ENCODE results near the gene TUBAL3. TPM values are rescaled to one million over a fixed set of nuclear protein-coding genes. Genes with fewer than 3 reads are reported as not detected.

Gene TUBAL3
- total RNA-seq, 1 donor from 2014 or later = not detected

DNA sequence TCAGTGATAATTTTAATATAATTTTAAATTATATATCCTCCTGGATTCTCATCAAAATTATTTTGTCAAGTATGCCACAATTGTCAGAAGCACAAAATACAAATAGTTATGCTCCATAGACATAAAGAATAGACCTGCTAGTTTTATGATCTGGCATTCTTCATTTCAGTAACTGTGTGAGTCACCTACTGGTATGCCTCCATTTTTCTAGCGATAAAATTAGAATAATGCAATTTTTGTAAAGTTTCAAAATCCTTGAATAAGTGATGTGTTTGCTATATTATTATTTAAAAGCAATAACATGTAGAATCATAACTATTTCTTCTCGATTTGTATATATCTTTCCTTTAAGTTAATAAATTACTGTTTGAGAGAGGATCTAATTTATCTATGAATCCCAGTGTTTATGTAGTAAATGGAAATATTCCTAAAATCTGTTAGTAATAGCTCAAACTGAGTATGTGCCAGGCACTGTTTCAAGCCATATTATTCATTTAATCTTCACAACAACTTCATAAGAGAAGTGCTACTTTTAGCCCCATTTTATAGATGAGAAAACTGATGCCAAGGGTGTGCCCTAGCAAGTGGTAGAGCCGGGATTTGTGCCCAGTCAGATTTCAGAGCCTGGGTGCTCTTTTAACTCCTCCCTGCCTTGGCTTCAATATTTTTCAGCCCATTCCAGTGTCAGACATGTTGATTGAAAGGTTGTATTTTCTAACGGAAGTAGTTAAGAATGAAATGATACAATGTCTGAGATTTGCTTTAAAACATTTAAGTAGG is 46.2 kb upstream of the TUBAL3 start:
- H3K4me3 ChIP-seq (ENCODE audit: insufficient read depth, low read depth, low read length) = no peak overlapping the region
- no peak for TF ChIP-seq EZH2 (IDR thresholded peaks at IDR 0.05; ENCODE audit: insufficient read depth, low read length)
- TF ChIP-seq, protein P1, sequence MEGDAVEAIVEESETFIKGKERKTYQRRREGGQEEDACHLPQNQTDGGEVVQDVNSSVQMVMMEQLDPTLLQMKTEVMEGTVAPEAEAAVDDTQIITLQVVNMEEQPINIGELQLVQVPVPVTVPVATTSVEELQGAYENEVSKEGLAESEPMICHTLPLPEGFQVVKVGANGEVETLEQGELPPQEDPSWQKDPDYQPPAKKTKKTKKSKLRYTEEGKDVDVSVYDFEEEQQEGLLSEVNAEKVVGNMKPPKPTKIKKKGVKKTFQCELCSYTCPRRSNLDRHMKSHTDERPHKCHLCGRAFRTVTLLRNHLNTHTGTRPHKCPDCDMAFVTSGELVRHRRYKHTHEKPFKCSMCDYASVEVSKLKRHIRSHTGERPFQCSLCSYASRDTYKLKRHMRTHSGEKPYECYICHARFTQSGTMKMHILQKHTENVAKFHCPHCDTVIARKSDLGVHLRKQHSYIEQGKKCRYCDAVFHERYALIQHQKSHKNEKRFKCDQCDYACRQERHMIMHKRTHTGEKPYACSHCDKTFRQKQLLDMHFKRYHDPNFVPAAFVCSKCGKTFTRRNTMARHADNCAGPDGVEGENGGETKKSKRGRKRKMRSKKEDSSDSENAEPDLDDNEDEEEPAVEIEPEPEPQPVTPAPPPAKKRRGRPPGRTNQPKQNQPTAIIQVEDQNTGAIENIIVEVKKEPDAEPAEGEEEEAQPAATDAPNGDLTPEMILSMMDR (IDR thresholded peaks at IDR 0.05; ENCODE audit: insufficient read depth, low read depth, low read length) = no peak
- H3K4me1 ChIP-seq (ENCODE audit: insufficient read depth, low read length) = peaks cover 11% of the 10 kb centered on the region
- Mint-ChIP-seq H3K27me3 (ENCODE audit: low read depth, unreplicated experiment) (no peaks in the 10 kb centered on the region), H3K4me1 (ENCODE audit: low read depth, unreplicated experiment) (peaks cover 8% of the 10 kb centered on the region), H3K9me3 (ENCODE audit: unreplicated experiment) (no peaks in the 10 kb centered on the region), H3K27ac (ENCODE audit: unreplicated experiment) (no peak overlapping the region), H3K4me3 (ENCODE audit: unreplicated experiment) (peak overlapping the region; percentile 50), H3K36me3 (ENCODE audit: low read depth, unreplicated experiment) (peaks cover 11% of the 10 kb centered on the region)
- H3K9ac ChIP-seq (ENCODE audit: low read length) = no peak overlapping the region
- no peak overlapping the region for H3K27ac ChIP-seq (ENCODE audit: low read depth, low read length)
- peaks cover 63% of the 10 kb centered on the region for H3K79me2 ChIP-seq (ENCODE audit: insufficient read depth, low read length)
- H2AFZ ChIP-seq (ENCODE audit: low read depth, low read length) = no peak overlapping the region
- no peak for FAIRE-seq
- H3K9me3 ChIP-seq (ENCODE audit: insufficient read depth, low read depth, low read length) = no peaks in the 10 kb centered on the region
- no peak for DNase-seq (ENCODE audit: low read depth)
- H3K4me2 ChIP-seq (ENCODE audit: low read length) = no peak overlapping the region
- no peaks in the 10 kb centered on the region for H3K27me3 ChIP-seq (ENCODE audit: insufficient read depth, low read length)
- H3K36me3 ChIP-seq (ENCODE audit: insufficient read depth, low read length) = peaks cover 36% of the 10 kb centered on the region
- peaks cover 7% of the 10 kb centered on the region for H4K20me1 ChIP-seq (ENCODE audit: insufficient read depth, low read length)

DNA sequence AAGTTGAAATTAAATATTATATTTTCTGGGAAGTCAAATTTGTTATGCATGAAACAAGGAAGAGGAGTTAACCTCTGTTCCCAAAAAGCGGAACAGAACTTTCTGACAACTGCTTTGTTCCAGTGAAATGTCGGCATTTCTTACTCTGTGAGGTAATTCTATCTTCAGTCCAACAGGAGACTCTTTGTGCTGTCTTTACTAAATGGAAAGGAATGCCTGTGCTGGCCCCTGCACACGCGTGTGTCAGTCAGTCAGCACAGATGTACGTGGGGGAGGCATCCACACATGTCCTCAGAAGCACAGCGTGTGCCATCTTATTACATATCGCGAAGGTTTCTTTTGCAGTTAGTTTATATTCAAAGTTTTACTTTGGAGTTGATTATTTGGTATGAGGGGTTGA is 45.2 kb upstream of the TUBAL3 start:
- DNase-seq (ENCODE audit: low read depth) = peak; percentile 83
- no peaks in the 10 kb centered on the region for H3K9me3 ChIP-seq (ENCODE audit: insufficient read depth, low read depth, low read length)
- Mint-ChIP-seq H3K27ac (ENCODE audit: unreplicated experiment) (peak overlapping the region; percentile 93), H3K4me1 (ENCODE audit: low read depth, unreplicated experiment) (peaks cover 8% of the 10 kb centered on the region), H3K4me3 (ENCODE audit: unreplicated experiment) (peak overlapping the region; percentile 79), H3K27me3 (ENCODE audit: low read depth, unreplicated experiment) (no peaks in the 10 kb centered on the region), H3K9me3 (ENCODE audit: unreplicated experiment) (no peaks in the 10 kb centered on the region), H3K36me3 (ENCODE audit: low read depth, unreplicated experiment) (peaks cover 11% of the 10 kb centered on the region)
- H3K9ac ChIP-seq (ENCODE audit: low read length) = peak overlapping the region; percentile 66
- peaks cover 7% of the 10 kb centered on the region for H4K20me1 ChIP-seq (ENCODE audit: insufficient read depth, low read length)
- peaks cover 11% of the 10 kb centered on the region for H3K4me1 ChIP-seq (ENCODE audit: insufficient read depth, low read length)
- peak overlapping the region; percentile 88 for H3K4me2 ChIP-seq (ENCODE audit: low read length)
- no peak overlapping the region for H2AFZ ChIP-seq (ENCODE audit: low read depth, low read length)
- no peak for FAIRE-seq
- H3K79me2 ChIP-seq (ENCODE audit: insufficient read depth, low read length) = peaks cover 63% of the 10 kb centered on the region
- H3K36me3 ChIP-seq (ENCODE audit: insufficient read depth, low read length) = peaks cover 27% of the 10 kb centered on the region
- no peak overlapping the region for H3K4me3 ChIP-seq (ENCODE audit: insufficient read depth, low read depth, low read length)
- no peaks in the 10 kb centered on the region for H3K27me3 ChIP-seq (ENCODE audit: insufficient read depth, low read length)
- TF ChIP-seq, protein P1 (IDR thresholded peaks at IDR 0.05; ENCODE audit: insufficient read depth, low read depth, low read length) = no peak
- TF ChIP-seq EZH2 (IDR thresholded peaks at IDR 0.05; ENCODE audit: insufficient read depth, low read length) = no peak
- peak overlapping the region; percentile 67 for H3K27ac ChIP-seq (ENCODE audit: low read depth, low read length)

DNA sequence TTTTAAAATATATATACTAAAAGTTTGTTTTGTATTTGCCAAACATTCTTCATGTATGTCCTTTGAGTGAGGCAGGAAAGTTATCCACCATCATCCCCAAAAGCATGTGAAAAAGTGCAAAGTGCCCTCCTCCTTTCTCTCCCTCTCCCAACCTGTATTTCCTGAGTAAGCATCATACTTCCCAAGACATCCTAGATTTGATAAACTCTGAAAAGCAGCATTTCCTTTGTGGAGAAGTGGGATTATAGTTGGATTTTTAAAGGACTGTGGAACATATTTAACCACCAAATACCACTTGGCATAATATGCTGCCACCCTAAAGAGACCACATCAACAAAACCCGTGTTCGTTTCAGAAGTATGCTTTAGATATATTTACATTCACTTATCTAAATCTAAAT is 44.6 kb upstream of the TUBAL3 start:
- FAIRE-seq = no peak
- Histone ChIP-seq H3K9ac (ENCODE audit: low read length) (peak overlapping the region; percentile 66), H3K27me3 (ENCODE audit: insufficient read depth, low read length) (no peaks in the 10 kb centered on the region), H3K4me1 (ENCODE audit: insufficient read depth, low read length) (peaks cover 11% of the 10 kb centered on the region), H3K4me2 (ENCODE audit: low read length) (peak overlapping the region; percentile 88), H3K27ac (ENCODE audit: low read depth, low read length) (peak overlapping the region; percentile 67), H4K20me1 (ENCODE audit: insufficient read depth, low read length) (peaks cover 7% of the 10 kb centered on the region), H3K9me3 (ENCODE audit: insufficient read depth, low read depth, low read length) (no peaks in the 10 kb centered on the region), H3K36me3 (ENCODE audit: insufficient read depth, low read length) (peaks cover 21% of the 10 kb centered on the region), H2AFZ (ENCODE audit: low read depth, low read length) (no peak overlapping the region), H3K4me3 (ENCODE audit: insufficient read depth, low read depth, low read length) (peak overlapping the region; percentile 87), H3K79me2 (ENCODE audit: insufficient read depth, low read length) (peaks cover 63% of the 10 kb centered on the region)
- DNase-seq (ENCODE audit: low read depth) = no peak
- peak overlapping the region; percentile 91 for H3K4me3 Mint-ChIP-seq (ENCODE audit: unreplicated experiment)
- TF ChIP-seq, protein P1 (IDR thresholded peaks at IDR 0.05; ENCODE audit: insufficient read depth, low read depth, low read length) = no peak
- TF ChIP-seq EZH2 (IDR thresholded peaks at IDR 0.05; ENCODE audit: insufficient read depth, low read length) = no peak
- no peaks in the 10 kb centered on the region for H3K27me3 Mint-ChIP-seq (ENCODE audit: low read depth, unreplicated experiment)
- H3K9me3 Mint-ChIP-seq (ENCODE audit: unreplicated experiment) = no peaks in the 10 kb centered on the region
- H3K27ac Mint-ChIP-seq (ENCODE audit: unreplicated experiment) = peak overlapping the region; percentile 42
- H3K4me1 Mint-ChIP-seq (ENCODE audit: low read depth, unreplicated experiment) = peaks cover 8% of the 10 kb centered on the region
- H3K36me3 Mint-ChIP-seq (ENCODE audit: low read depth, unreplicated experiment) = peaks cover 8% of the 10 kb centered on the region

All from astrocyte (in vitro differentiated cells and primary cell).